Mucosa of stomach (tissue), 1 donor: ENCODE results near the gene TERF2IP.

Source experiments
- H3K27me3 ChIP-seq: one replicate; pipeline ENCODE4 v1.7.0; 2013; ENCODE audit warnings: mild to moderate bottlenecking, low read length; ENCODE audit not compliant: control insufficient read depth, insufficient read depth
- H3K36me3 ChIP-seq: one replicate; pipeline ENCODE4 v1.7.0; 2013; ENCODE audit warnings: low read length; ENCODE audit not compliant: control insufficient read depth, insufficient read depth
- H3K4me1 ChIP-seq: one replicate; pipeline ENCODE4 v1.7.0; 2013; ENCODE audit warnings: mild to moderate bottlenecking, low read length; ENCODE audit not compliant: control insufficient read depth, insufficient read depth
- H3K4me3 ChIP-seq: one replicate; pipeline ENCODE4 v1.7.0; 2013; ENCODE audit warnings: low read length
- H3K9ac ChIP-seq: one replicate; pipeline ENCODE4 v1.7.0; 2013; ENCODE audit warnings: mild to moderate bottlenecking, low read length, moderate library complexity
- H3K9me3 ChIP-seq: one replicate; pipeline ENCODE4 v1.7.0; 2013; ENCODE audit warnings: mild to moderate bottlenecking, low read length, moderate library complexity; ENCODE audit not compliant: control insufficient read depth
- donor health status: Pancreatic carcinoma.

TERF2IP gene

DNA sequence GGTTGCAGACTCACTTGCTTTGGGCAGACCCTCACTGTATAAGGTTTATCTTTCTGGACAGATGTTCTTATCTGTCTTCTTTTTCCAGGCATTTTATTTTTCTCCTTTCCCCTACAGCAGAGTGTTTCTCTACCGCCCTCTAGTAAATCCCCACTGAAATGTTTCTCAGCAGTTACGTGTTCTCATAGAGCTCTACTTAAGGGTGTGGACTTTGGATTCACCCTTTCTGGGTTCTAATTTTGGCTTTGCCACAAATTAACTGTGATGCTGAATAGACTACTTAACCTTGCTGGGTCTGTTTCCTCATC, 26.4 kb upstream of the TERF2IP start:
- H3K27me3 ChIP-seq = no peaks in the 10 kb centered on the region
- H3K9ac ChIP-seq = no peak overlapping the region
- H3K4me3 ChIP-seq = no peak overlapping the region
- H3K4me1 ChIP-seq = peaks cover 7% of the 10 kb centered on the region
- H3K9me3 ChIP-seq = no peaks in the 10 kb centered on the region
- peaks cover 2% of the 10 kb centered on the region for H3K36me3 ChIP-seq

DNA sequence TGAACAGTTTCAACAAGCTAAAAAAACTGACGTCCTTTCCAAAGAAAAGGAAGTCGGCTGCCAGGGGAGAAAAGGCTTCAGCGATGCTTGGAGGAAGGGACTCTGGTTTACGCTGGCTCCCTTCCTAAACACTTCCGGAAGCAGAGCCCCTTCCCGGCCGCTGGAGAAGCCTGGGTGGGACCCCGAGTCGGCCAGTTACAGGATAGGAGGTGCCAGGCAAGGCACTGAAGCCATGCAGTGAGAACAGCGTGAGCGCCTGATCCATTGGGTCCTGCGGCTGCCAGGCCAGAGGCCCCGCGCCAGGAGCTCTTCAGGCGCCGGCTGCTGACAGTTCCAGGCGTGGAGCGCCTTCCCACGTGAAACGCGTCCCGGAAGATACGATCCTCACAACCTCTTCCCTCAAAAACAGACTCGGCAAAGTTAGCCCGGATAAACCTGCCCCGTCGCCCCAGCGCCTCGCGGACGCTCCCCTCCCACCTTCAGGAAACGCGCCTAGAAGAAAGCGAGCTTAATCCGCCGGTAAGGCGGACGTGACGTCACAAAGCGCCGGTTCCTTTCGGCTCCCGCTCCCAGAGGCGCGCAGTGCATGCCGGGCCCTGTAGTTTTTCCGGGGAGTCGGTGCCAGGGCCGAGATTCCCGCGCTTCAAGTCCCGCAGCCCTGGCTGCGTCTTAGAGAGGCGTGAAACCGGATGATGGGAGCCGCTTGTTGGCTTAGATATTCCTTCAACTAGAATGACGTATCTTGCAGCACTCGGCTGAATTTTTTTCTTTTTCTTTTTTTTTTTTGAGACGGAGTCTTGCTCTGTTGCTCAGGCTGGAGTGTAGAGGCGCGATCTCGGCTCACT, 24.6 kb upstream of the TERF2IP start, which contains the start of gene ADAT1:
Gene ADAT1 (minus strand): TSS at position 521 of the 845 bp plus-strand sequence. CDS start 2,482 bp downstream, outside the sequence.
- peaks cover 7% of the 10 kb centered on the region for H3K4me1 ChIP-seq
- H3K36me3 ChIP-seq = peaks cover 6% of the 10 kb centered on the region
- no peaks in the 10 kb centered on the region for H3K9me3 ChIP-seq
- H3K27me3 ChIP-seq = no peaks in the 10 kb centered on the region
- peak within 1 kb of the TSS; percentile 74 for H3K4me3 ChIP-seq
- H3K9ac ChIP-seq = peak within 1 kb of the TSS; percentile 80

DNA sequence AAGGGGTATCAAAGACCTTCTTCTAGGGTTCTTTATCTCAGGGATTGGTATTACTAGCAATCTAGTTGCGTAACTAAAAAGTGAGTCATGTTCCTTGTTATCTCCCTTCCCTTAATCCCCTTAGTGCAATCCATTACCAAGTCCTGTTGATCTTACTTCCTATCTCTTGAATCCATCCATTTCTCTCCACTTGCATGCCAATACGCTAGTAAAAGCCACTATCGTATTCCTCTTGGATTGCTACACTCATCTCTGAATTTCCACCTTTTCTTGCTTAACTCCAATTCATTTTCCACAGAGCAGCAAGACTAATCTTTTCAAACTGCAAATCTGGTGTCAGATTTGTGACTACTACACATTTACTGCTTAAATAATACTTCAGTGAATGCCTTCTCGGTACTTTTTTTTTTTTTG, 22.6 kb upstream of the TERF2IP start:
- H3K4me3 ChIP-seq = no peak overlapping the region
- H3K36me3 ChIP-seq = peaks cover 14% of the 10 kb centered on the region
- H3K9me3 ChIP-seq = no peaks in the 10 kb centered on the region
- peaks cover 7% of the 10 kb centered on the region for H3K4me1 ChIP-seq
- H3K27me3 ChIP-seq = no peaks in the 10 kb centered on the region
- H3K9ac ChIP-seq = no peak overlapping the region

DNA sequence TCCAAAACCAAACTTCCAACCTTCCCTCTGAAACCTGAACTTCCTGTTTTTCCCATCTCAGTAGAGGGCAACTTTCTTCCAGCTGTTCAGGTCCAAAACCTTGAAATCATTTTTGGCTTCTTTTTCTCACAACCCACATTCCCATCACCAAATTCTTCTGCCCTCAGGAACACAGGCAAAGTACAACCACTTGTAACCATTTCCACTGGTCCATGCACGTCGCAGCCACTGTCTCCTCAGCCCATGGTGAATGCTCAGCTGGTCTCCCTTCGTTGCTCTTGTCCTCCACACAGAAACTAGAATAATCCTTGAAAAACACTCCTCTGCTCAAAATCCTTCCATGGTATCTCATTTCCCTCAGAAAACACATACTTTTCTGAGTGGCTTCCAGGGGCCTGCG, 20.8 kb upstream of the TERF2IP start:
- Histone ChIP-seq H3K9ac (no peak overlapping the region), H3K27me3 (no peaks in the 10 kb centered on the region), H3K36me3 (peaks cover 20% of the 10 kb centered on the region), H3K4me3 (no peak overlapping the region), H3K4me1 (peaks cover 7% of the 10 kb centered on the region), H3K9me3 (no peaks in the 10 kb centered on the region)

DNA sequence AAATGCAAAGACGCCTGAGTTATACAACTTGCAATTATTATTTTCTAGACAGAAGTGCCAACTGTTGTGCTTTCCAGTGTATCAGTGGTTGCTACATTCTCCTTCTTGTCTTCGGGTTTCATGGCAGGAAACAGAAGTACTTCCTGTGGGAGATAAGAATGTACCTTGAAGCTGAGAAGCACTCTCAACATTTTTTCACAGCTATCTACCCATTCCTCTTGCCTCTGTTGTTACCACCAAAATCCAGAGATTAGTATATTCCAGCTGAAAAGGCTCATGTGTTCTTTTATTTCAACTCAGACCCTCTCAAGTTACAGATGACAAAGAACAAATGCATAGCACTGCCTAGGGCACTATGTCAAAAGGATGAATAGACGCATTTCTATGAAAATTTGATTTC, 19.7 kb upstream of the TERF2IP start:
- H3K4me1 ChIP-seq = no peaks in the 10 kb centered on the region
- no peak overlapping the region for H3K9ac ChIP-seq
- H3K4me3 ChIP-seq = no peak overlapping the region
- H3K36me3 ChIP-seq = peaks cover 20% of the 10 kb centered on the region
- H3K27me3 ChIP-seq = no peaks in the 10 kb centered on the region
- no peaks in the 10 kb centered on the region for H3K9me3 ChIP-seq

DNA sequence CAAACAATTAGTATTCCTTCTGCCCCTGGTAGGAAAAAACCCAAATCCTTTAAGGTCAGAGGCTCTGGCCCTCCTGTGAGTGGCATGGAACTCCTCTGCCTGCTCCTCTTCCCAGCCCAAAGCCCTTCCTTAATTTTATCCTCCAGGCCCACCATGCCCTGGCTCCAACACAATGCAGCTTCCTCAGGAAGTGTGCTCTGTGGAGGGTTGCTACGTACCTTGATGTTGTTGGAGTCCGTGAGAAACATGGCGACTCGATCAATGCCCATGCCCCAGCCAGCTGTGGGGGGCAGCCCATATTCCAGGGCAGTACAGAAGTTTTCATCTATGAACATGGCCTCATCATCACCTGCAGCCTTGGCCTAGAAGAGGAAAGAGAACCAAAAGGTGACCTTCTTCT, 19.2 kb upstream of the TERF2IP start:
- H3K4me3 ChIP-seq = no peak overlapping the region
- no peaks in the 10 kb centered on the region for H3K9me3 ChIP-seq
- H3K27me3 ChIP-seq = no peaks in the 10 kb centered on the region
- H3K36me3 ChIP-seq = peaks cover 20% of the 10 kb centered on the region
- H3K9ac ChIP-seq = no peak overlapping the region
- no peaks in the 10 kb centered on the region for H3K4me1 ChIP-seq

DNA sequence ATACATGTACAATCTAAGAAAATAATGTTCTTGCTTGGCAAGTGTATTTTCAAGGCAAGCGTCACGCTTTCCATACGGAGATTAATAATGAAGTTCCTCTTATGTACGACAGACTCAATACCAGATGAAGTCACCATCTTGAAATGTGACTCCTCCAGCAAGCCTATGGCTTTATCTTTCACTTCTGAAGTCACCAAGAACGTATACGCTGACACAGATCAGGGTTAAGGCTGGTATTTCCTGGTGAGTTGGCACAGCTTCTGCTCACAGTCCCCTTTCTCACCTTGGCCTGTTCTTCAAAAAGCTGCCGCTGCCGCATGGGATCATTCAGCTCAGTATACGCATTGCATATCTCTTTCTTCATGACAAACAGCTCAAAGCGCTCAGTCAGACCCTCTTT, 18.4 kb upstream of the TERF2IP start:
- H3K4me3 ChIP-seq = no peak overlapping the region
- H3K27me3 ChIP-seq = no peaks in the 10 kb centered on the region
- H3K36me3 ChIP-seq = peaks cover 25% of the 10 kb centered on the region
- H3K9me3 ChIP-seq = no peaks in the 10 kb centered on the region
- no peak overlapping the region for H3K9ac ChIP-seq
- no peaks in the 10 kb centered on the region for H3K4me1 ChIP-seq

DNA sequence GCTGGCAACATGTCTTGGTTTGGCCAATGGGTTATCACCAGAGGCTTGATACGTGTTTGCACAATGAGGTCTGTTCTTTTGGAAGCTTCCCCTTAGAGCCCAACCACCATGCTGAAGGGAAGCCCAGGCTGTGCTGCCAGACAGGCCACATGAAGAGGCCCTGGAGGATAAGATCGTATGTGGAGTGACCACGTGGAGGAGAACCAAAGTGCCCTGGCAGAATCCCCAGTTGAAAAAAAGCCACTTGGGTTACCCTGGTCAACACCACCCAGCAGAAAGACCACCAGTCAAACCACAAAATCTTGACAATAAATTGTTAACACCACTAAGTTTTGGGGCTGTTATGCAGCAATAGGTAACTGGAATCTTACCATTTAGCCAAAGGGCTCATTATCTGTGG, 17.5 kb upstream of the TERF2IP start:
- Histone ChIP-seq H3K4me3 (no peak overlapping the region), H3K27me3 (no peaks in the 10 kb centered on the region), H3K9me3 (no peaks in the 10 kb centered on the region), H3K36me3 (peaks cover 27% of the 10 kb centered on the region), H3K9ac (no peak overlapping the region), H3K4me1 (no peaks in the 10 kb centered on the region)

DNA sequence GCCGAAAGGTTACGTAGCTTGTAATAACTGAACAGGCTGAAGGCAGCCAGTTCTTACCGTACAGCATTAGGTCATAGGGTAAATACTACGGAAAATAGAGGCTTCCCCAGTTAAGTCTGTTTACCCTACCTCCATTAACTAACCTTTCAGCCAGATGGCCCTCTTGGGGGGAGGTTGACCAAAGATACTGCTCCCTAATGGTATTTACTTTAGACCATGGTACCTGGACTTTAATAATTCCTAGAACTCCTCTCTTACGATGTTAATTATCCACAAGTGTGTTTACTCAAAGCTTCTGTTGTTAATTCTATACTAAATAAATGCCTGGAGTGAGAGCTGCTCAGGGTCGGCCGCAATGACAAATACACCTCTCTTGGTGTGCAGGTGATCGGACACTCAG, 14.7 kb upstream of the TERF2IP start:
- Histone ChIP-seq H3K9me3 (no peaks in the 10 kb centered on the region), H3K9ac (no peak overlapping the region), H3K27me3 (no peaks in the 10 kb centered on the region), H3K36me3 (peaks cover 20% of the 10 kb centered on the region), H3K4me3 (no peak overlapping the region), H3K4me1 (no peaks in the 10 kb centered on the region)

DNA sequence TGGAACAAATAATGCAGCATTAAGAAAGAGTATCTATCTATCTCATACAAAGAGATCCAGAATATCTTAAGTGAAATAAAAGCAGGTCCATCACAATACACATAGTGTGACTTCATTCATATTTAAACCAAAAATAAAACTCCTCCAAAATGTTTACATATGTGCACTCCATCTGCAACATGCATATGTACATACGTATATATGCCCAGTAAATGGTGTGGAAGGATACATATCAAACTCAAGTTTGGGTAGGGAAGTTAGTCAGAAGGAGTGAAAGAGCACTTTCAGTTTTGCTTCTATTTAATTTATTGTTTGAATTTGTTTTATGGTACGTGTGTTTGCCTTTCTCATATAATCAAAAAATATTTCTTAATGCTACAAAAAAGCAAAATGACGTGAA, 12.5 kb upstream of the TERF2IP start:
- no peak overlapping the region for H3K9ac ChIP-seq
- peaks cover 15% of the 10 kb centered on the region for H3K36me3 ChIP-seq
- no peaks in the 10 kb centered on the region for H3K4me1 ChIP-seq
- H3K4me3 ChIP-seq = no peak overlapping the region
- no peaks in the 10 kb centered on the region for H3K9me3 ChIP-seq
- H3K27me3 ChIP-seq = no peaks in the 10 kb centered on the region

DNA sequence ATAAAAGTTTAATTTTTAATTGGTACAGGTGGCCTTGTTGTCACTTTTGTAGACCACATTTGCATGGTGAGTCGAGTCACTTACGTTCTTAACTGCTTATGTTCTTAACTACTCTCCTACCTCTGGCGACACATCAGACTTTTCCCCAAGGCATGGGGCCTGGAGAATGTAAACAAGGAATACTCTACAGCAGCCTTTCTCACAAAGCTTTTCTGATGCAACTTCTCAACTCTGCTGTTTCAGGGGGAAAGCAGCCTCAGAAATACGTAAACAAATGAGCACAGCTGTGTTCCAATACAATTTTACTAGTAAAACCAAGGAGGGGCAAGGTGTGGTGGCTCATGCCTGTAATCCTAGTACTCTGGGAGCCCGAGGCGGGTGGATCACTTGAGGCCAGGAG, 7.0 kb upstream of the TERF2IP start:
- Histone ChIP-seq H3K4me3 (no peak overlapping the region), H3K4me1 (peaks cover 4% of the 10 kb centered on the region), H3K9ac (no peak overlapping the region), H3K36me3 (peaks cover 9% of the 10 kb centered on the region), H3K27me3 (no peaks in the 10 kb centered on the region), H3K9me3 (no peaks in the 10 kb centered on the region)

DNA sequence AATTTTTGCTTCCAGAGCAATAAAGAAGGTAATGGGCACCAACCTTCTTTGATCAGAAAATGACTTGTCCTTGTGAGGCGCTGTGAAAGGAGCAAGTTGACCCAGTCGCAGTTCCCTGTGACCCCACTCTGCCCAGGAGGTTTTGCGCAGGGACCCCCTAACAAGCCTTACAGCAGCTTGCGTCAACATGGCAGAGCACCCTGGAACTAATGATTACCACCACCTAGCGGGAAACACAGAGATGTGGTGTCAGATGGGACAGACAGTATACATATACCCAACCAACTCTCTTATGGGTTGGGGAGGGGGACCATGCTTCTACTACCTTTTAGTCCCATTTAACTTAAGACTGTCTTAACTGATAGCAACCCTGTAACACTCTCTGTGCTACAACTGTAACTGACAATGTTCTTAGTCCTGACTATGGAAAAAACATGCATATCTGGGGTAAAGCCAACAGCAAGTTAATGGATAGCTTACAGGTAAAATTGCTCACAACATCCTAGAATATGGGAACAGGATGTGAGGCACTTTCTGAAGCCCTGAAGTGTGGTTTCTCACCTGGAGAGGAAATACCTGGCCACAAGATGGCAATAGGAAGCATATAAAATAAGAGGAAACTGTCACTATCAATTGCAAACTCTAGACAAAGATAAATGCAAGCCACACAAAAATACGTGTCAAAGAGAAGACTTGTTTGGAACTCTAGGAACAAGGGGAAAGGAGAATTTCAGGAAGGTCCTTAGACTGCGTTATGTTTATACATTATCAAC, 3.1 kb upstream of the TERF2IP start:
- H3K27me3 ChIP-seq = no peaks in the 10 kb centered on the region
- H3K36me3 ChIP-seq = peaks cover 9% of the 10 kb centered on the region
- peaks cover 11% of the 10 kb centered on the region for H3K4me1 ChIP-seq
- H3K9ac ChIP-seq = peak overlapping the region; percentile 20
- H3K4me3 ChIP-seq = no peak overlapping the region
- H3K9me3 ChIP-seq = no peaks in the 10 kb centered on the region
